Liver (tissue), 9 donors: Measurements from ENCODE around the gene NSMF. TPM values are rescaled to one million over a fixed set of nuclear protein-coding genes. Genes with fewer than 3 reads are reported as not detected.

ENCODE experiments used
- DNase-seq: peaks from one replicate; pipeline ENCODE4 v3.0.0-alpha.2; 2017; ENCODE audit warnings: low spot score
- H3K27ac ChIP-seq, 2 donors: one replicate each; pipeline ENCODE4 v1.7.0; 2013; ENCODE audit warnings: inconsistent platforms in 2 of 2, low read length in 2 of 2, control low read depth in 1 of 2, low read depth in 1 of 2, mild to moderate bottlenecking in 1 of 2
- H3K27me3 ChIP-seq, 4 donors: one replicate each; pipeline versions ENCODE4 v1.6.1 to v1.7.0; 2013; ENCODE audit warnings: low read length in 3 of 4, inconsistent platforms in 1 of 4, mild to moderate bottlenecking in 1 of 4, moderate library complexity in 1 of 4; ENCODE audit not compliant: control insufficient read depth in 4 of 4, insufficient read depth in 4 of 4
- H3K36me3 ChIP-seq, 4 donors: one replicate each; pipeline versions ENCODE4 v1.6.1 to v1.7.0; 2013; ENCODE audit warnings: low read length in 3 of 4, mild to moderate bottlenecking in 3 of 4, low read depth in 1 of 4, moderate library complexity in 1 of 4; ENCODE audit not compliant: control insufficient read depth in 4 of 4, insufficient read depth in 3 of 4
- H3K4me1 ChIP-seq, 4 donors: one replicate each; pipeline versions ENCODE4 v1.6.1 to v1.7.0; 2013; ENCODE audit warnings: low read length in 3 of 4, mild to moderate bottlenecking in 3 of 4, moderate library complexity in 1 of 4; ENCODE audit not compliant: control insufficient read depth in 4 of 4, insufficient read depth in 4 of 4
- H3K4me3 ChIP-seq, 3 donors: one replicate each; pipeline versions ENCODE4 v1.6.1 to v1.7.0; 2013; ENCODE audit warnings: low read length in 3 of 3, control low read depth in 1 of 3, low read depth in 1 of 3, mild to moderate bottlenecking in 1 of 3
- H3K9ac ChIP-seq, 2 donors: one replicate each; pipeline ENCODE4 v1.7.0; 2013; ENCODE audit warnings: low read length in 2 of 2, mild to moderate bottlenecking in 2 of 2, moderate library complexity in 2 of 2, control low read depth in 1 of 2, low read depth in 1 of 2
- H3K9me3 ChIP-seq, 4 donors: one replicate each; pipeline versions ENCODE4 v1.6.1 to v1.7.0; 2013; ENCODE audit warnings: low read length in 3 of 4; ENCODE audit not compliant: control insufficient read depth in 4 of 4
- CTCF ChIP-seq: fragments of 150-350 bp; IDR thresholded peaks from 2 replicates; pipeline ENCODE4 v1.5.1; 2017; ENCODE audit warnings: improper control_type of control experiment, low read depth, low read length; ENCODE audit not compliant: missing input control
- EGR1 ChIP-seq, 2 donors: IDR thresholded peaks; 2 replicates each; pipeline ENCODE4 v1.6.1; 2016 to 2018; ENCODE audit warnings: antibody characterized with exemption in 2 of 2, low read depth in 2 of 2
- FOXA1 ChIP-seq: IDR thresholded peaks from 2 replicates; pipeline ENCODE4 v1.6.1; 2016; ENCODE audit warnings: antibody characterized with exemption
- FOXA2 ChIP-seq: IDR thresholded peaks from 2 replicates; pipeline ENCODE4 v1.6.1; 2016; ENCODE audit warnings: antibody characterized with exemption
- GABPA ChIP-seq, 2 donors: IDR thresholded peaks in 1 of 2; conservative IDR thresholded peaks in 1 of 2; 2 replicates each; pipeline ENCODE4 v1.6.1; 2016; ENCODE audit warnings: antibody characterized with exemption in 2 of 2, mild to moderate bottlenecking in 1 of 2, moderate library complexity in 1 of 2
- HNF4A ChIP-seq, 2 donors: conservative IDR thresholded peaks; 2 replicates each; pipeline ENCODE4 v1.6.1; 2016; ENCODE audit warnings: antibody characterized with exemption in 2 of 2, mild to moderate bottlenecking in 2 of 2
- JUND ChIP-seq, 2 donors: IDR thresholded peaks; 2 replicates each; pipeline ENCODE4 v1.6.1; 2016; ENCODE audit warnings: antibody characterized with exemption in 2 of 2
- NR2F2 ChIP-seq: IDR thresholded peaks from 2 replicates; pipeline ENCODE4 v1.6.1; 2016; ENCODE audit warnings: antibody characterized with exemption
- RAD21 ChIP-seq, 2 donors: IDR thresholded peaks; 2 replicates each; pipeline ENCODE4 v1.6.1; 2016; ENCODE audit warnings: antibody characterized with exemption in 2 of 2, mild to moderate bottlenecking in 2 of 2
- REST ChIP-seq: IDR thresholded peaks from 2 replicates; pipeline ENCODE4 v1.6.1; 2016; ENCODE audit warnings: antibody characterized with exemption, mild to moderate bottlenecking
- RXRA ChIP-seq, 2 donors: IDR thresholded peaks; 2 replicates each; pipeline ENCODE4 v1.6.1; 2017 to 2018; ENCODE audit warnings: antibody characterized with exemption in 2 of 2, mild to moderate bottlenecking in 1 of 2
- SP1 ChIP-seq: IDR thresholded peaks from 2 replicates; pipeline ENCODE4 v1.6.1; 2018; ENCODE audit warnings: antibody characterized with exemption, mild to moderate bottlenecking
- TAF1 ChIP-seq: conservative IDR thresholded peaks from 2 replicates; pipeline ENCODE4 v1.6.1; 2016; ENCODE audit warnings: antibody characterized with exemption, mild to moderate bottlenecking
- YY1 ChIP-seq: IDR thresholded peaks from 2 replicates; pipeline ENCODE4 v1.6.1; 2016; ENCODE audit warnings: antibody characterized with exemption, mild to moderate bottlenecking
- WGBS: extraction: QIAGEN DNeasy Blood & Tissue Kit; methylation state at CpG from one replicate; pipeline ENCODE4 v1.1.7; 2013; 5-methylcytosine and 5-hydroxymethylcytosine counted together
- polyA plus RNA-seq, 2 donors: library from polyadenylated mRNA; stranded (reverse) in 1 of 2; unstranded in 1 of 2; fragments of 200-250 nt in 1 of 2; fragments of >200 nt in 1 of 2; fragmentation: Nextera tagmentation in 1 of 2; extraction: Ambion mirVana in 1 of 2; gene quantifications; one replicate each; pipeline versions ENCODE4 v1.2.1 to v1.2.3, GENCODE V29; 2013 to 2015
- total RNA-seq, 2 donors: library from RNA; depleted of rRNA; stranded (reverse); fragments of >200 nt; gene quantifications; one replicate each; pipeline ENCODE4 v1.2.3, GENCODE V29; 2014
- TF ChIP-seq, protein P1 (sequence below): IDR thresholded peaks from 2 replicates; pipeline ENCODE4 v1.6.1; 2016; ENCODE audit warnings: antibody characterized with exemption
- TF ChIP-seq, protein P2 (sequence below): IDR thresholded peaks from 2 replicates; pipeline ENCODE4 v1.6.1; 2016; ENCODE audit warnings: antibody characterized with exemption
- donor health status: healthy.
- donor health status: healthy.
- donor health status: healthy.
- donor health status: healthy.
- donor health status: healthy.

NSMF gene
- total and polyA plus RNA-seq, 4 donors: 1.7 to 13.5 (median 8.7) TPM

- peak within 1 kb of the TSS; percentile 4 to 77 for H3K9ac ChIP-seq
- H3K27me3 ChIP-seq: no peaks in the 10 kb centered on the region
These were observed 36.3 kb downstream of the NSMF start, which contains the start of the genes EXD3 and NOXA1 for GRCh38 chr9:137422604-137423513. Gene EXD3 (minus strand): TSS chr9:137423162. CDS start chr9:137395357, 27,805 bp downstream. Gene NOXA1 (plus strand): TSS chr9:137423393. CDS start chr9:137423530, 137 bp downstream.

More at GRCh38 chr9:137422604-137423513, 36.3 kb downstream of the NSMF start, which contains the start of the genes EXD3 and NOXA1:
- Histone ChIP-seq H3K36me3 (no peaks in the 10 kb centered on the region), H3K4me1 (peaks cover 5 to 17% (median 11%) of the 10 kb centered on the region in 4 donors), H3K4me3 (peak within 1 kb of the TSS; percentile 66 to 98 (median 89)), H3K27ac (peak within 1 kb of the TSS in 1 of 2 donors; percentile 42), H3K9me3 (no peaks in the 10 kb centered on the region)
- WGBS: 1% methylated on average over 113 of the region's 113 CpGs
- DNase-seq: peak; percentile 96
- no peak for TF ChIP-seq EGR1 (IDR thresholded peaks at IDR 0.05; ENCODE audit: low read depth in 2 of 2)
- TF ChIP-seq YY1: no peak
- TF ChIP-seq SP1: peak; percentile 39
- TF ChIP-seq, protein P1, sequence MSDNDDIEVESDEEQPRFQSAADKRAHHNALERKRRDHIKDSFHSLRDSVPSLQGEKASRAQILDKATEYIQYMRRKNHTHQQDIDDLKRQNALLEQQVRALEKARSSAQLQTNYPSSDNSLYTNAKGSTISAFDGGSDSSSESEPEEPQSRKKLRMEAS: no peak
- TF ChIP-seq RAD21 (IDR thresholded peaks at IDR 0.05): peak in 1 of 2 donors; percentile 53
- TF ChIP-seq HNF4A (conservative IDR thresholded peaks at IDR 0.05): no peak
- TF ChIP-seq, protein P2, sequence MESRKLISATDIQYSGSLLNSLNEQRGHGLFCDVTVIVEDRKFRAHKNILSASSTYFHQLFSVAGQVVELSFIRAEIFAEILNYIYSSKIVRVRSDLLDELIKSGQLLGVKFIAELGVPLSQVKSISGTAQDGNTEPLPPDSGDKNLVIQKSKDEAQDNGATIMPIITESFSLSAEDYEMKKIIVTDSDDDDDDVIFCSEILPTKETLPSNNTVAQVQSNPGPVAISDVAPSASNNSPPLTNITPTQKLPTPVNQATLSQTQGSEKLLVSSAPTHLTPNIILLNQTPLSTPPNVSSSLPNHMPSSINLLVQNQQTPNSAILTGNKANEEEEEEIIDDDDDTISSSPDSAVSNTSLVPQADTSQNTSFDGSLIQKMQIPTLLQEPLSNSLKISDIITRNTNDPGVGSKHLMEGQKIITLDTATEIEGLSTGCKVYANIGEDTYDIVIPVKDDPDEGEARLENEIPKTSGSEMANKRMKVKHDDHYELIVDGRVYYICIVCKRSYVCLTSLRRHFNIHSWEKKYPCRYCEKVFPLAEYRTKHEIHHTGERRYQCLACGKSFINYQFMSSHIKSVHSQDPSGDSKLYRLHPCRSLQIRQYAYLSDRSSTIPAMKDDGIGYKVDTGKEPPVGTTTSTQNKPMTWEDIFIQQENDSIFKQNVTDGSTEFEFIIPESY: no peak
- no peak for TF ChIP-seq FOXA2
- TF ChIP-seq CTCF: peak; percentile 85
- peak; percentile 29 for TF ChIP-seq REST
- TF ChIP-seq TAF1: no peak
- no peak for TF ChIP-seq JUND (IDR thresholded peaks at IDR 0.05)
- no peak for TF ChIP-seq NR2F2
- no peak for TF ChIP-seq RXRA (IDR thresholded peaks at IDR 0.05)
- TF ChIP-seq GABPA (IDR thresholded peaks at IDR 0.05 in 1 of 2, conservative IDR thresholded peaks at IDR 0.05 in 1 of 2): peak; percentile 77 to 90
- TF ChIP-seq FOXA1: no peak
